AG04450 (cell line): ENCODE data around the gene ADAMTS6. TPM values are rescaled to one million over a fixed set of nuclear protein-coding genes. Genes with fewer than 3 reads are reported as not detected.

Experiments
- CTCF ChIA-PET: fragments of 300-600, 350-600 bp; formaldehyde crosslinking; extraction: SDS; loops from one replicate; lab custom pipeline; 2022; ENCODE audit warnings: antibody characterized with exemption, inconsistent platforms; lab: Charles Lee
- POLR2A ChIA-PET: fragments of 350-600 bp; formaldehyde crosslinking; extraction: SDS; loops from one replicate; lab custom pipeline; 2021; ENCODE audit warnings: antibody characterized with exemption, inconsistent platforms; lab: Yijun Ruan, JAX
- DNase-seq: peaks from one replicate; pipeline ENCODE4 v3.0.0-alpha.2; 2011; ENCODE audit warnings: low read depth, low spot score
- H3K27ac ChIP-seq: one replicate; pipeline ENCODE4 v1.5.1; 2012; ENCODE audit warnings: low read depth, low read length, control low read depth
- H3K27me3 ChIP-seq: one replicate; pipeline ENCODE4 v1.6.0; 2012; ENCODE audit warnings: low read length; ENCODE audit not compliant: control insufficient read depth, insufficient read depth
- H3K4me3 ChIP-seq: 2 replicates; pipeline ENCODE4 v1.5.1; 2011; ENCODE audit warnings: mild to moderate bottlenecking, low read depth, low read length, control low read depth
- H3K9me3 ChIP-seq: 2 replicates; pipeline ENCODE4 v1.5.1; 2012; ENCODE audit warnings: low read length; ENCODE audit not compliant: control insufficient read depth, insufficient read depth
- polyA plus RNA-seq: library from polyadenylated mRNA; depleted of rRNA; stranded (reverse); fragments of >200 nt; gene quantifications from 2 replicates; pipeline ENCODE4 v1.2.3, GENCODE V29; 2011
- TF ChIP-seq, protein P1 (sequence below): IDR thresholded peaks from 2 replicates; pipeline ENCODE4 v1.5.1; 2011; ENCODE audit warnings: low read depth, low read length, control low read depth, inconsistent platforms

Gene ADAMTS6
- polyA plus RNA-seq, 1 experiment: 22.5 TPM

DNA sequence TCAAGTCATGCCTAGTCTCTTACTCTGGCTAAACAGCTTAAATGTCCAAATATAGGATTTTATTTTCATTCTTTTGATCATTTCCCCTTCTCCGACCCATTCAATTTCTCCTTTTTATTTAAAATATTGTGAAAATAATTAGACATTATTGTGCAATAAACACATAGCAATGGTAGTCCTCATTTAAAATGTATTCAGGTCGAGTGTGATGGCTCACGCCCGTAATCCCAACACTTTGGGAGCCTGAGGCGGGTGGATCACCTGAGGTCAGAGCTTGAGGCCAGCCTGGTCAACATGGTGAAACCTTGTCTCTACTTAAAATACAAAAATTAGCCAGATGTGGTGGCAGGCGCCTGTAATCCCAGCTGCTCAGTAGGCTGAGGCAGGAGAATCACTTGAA, 26.7 kb downstream of the ADAMTS6 start:
- no peak overlapping the region for H3K4me3 ChIP-seq
- no peak overlapping the region for H3K27ac ChIP-seq
- H3K9me3 ChIP-seq: no peaks in the 10 kb centered on the region
- TF ChIP-seq, protein P1, sequence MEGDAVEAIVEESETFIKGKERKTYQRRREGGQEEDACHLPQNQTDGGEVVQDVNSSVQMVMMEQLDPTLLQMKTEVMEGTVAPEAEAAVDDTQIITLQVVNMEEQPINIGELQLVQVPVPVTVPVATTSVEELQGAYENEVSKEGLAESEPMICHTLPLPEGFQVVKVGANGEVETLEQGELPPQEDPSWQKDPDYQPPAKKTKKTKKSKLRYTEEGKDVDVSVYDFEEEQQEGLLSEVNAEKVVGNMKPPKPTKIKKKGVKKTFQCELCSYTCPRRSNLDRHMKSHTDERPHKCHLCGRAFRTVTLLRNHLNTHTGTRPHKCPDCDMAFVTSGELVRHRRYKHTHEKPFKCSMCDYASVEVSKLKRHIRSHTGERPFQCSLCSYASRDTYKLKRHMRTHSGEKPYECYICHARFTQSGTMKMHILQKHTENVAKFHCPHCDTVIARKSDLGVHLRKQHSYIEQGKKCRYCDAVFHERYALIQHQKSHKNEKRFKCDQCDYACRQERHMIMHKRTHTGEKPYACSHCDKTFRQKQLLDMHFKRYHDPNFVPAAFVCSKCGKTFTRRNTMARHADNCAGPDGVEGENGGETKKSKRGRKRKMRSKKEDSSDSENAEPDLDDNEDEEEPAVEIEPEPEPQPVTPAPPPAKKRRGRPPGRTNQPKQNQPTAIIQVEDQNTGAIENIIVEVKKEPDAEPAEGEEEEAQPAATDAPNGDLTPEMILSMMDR: no peak
- POLR2A ChIA-PET: no interaction called here
- H3K27me3 ChIP-seq: no peaks in the 10 kb centered on the region
- CTCF ChIA-PET: no interaction called here
- DNase-seq: no peak

DNA sequence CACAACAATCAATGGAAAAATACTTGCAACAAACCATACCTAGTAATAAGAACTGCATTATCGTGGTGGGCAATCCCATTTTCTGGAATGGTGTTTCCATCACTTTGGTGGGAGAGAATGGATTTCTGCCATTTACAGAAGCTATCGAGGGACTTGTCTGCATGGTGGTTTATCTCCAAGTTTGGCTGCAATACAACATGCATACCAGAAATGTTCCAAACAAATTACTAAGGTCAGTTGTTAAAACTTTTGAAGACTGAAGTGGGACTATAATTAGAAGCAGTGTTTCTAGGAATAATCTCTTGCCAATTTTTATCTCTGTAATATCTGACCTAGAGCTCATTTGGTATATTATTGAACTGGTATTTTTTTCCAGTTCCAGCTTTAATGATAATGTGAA, 30.3 kb downstream of the ADAMTS6 start:
- ChIA-PET CTCF (no interaction called here), POLR2A (no interaction called here)
- TF ChIP-seq, protein P1: no peak
- Histone ChIP-seq H3K9me3 (no peaks in the 10 kb centered on the region), H3K27me3 (no peaks in the 10 kb centered on the region), H3K27ac (no peak overlapping the region), H3K4me3 (no peak overlapping the region)
- DNase-seq: no peak

DNA sequence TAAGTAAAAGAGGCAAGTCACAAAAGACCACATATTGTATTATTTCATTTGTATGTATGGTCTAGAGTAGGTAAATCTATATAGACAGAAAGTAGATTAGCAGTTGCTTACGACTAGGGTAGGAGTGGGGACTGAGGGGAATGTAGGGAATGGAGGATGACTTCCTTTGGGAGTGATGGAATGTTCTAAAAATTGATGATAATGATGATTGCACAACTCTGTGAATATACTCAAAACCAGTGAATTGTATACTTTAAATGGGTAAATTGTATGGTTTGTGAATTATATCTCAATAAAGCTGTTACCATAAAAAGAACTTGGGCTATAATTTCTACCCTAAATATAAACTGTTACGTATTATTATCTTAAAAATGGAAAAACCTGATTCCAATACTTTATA, 35.0 kb downstream of the ADAMTS6 start:
- CTCF ChIA-PET: no interaction called here

DNA sequence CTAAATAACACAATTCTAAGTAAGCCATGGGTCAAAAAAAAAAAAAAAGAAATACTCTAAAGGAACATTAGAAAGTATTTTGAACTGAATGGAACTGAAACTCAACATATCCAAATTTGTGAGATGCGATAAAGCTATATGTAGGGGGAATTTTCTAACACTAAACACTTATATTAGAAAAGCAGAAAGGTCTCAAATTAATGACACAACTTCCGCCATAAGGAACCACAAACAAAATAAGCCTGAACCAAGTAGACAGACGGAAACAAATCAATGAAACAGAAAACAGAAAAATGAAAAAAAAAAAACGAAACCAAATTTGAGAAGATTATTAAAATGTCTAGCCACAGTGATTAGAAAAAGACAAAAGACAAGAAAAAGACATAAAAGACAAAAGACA, 39.9 kb downstream of the ADAMTS6 start:
- Histone ChIP-seq H3K27ac (no peak overlapping the region), H3K9me3 (no peaks in the 10 kb centered on the region), H3K4me3 (no peak overlapping the region), H3K27me3 (no peaks in the 10 kb centered on the region)
- POLR2A ChIA-PET: no interaction called here
- DNase-seq: no peak
- TF ChIP-seq, protein P1: no peak
- CTCF ChIA-PET: interaction anchor here (0.6 kb wide), 1 partner anchor 491 kb away, joined by 3 read pairs; no protein-coding TSS in a partner anchor

More for the DNA sequence above, 35.0 kb downstream of the ADAMTS6 start:
- Histone ChIP-seq H3K9me3 (no peaks in the 10 kb centered on the region), H3K27me3 (no peaks in the 10 kb centered on the region), H3K27ac (no peak overlapping the region), H3K4me3 (no peak overlapping the region)
- DNase-seq: no peak
- POLR2A ChIA-PET: no interaction called here
- TF ChIP-seq, protein P1: no peak

DNA sequence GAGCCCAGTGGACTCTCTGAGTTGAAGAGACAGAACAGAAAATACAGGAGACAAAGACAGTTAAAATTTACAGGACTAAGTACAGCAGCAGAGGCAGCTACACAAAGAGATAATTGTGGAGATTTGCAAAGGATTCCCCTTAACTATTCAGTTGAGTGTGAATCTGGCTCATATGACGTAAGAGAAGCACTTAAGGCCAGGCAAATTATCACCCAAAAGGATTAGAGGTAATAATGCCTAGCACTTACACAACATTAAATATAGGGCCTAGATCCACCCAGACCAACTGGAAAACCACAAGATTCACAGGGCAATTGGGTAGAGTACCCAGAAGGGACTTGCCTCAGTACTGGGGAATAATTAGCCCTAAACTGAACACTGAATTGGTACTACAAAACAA, 41.3 kb downstream of the ADAMTS6 start:
- TF ChIP-seq, protein P1: no peak
- Histone ChIP-seq H3K27ac (no peak overlapping the region), H3K4me3 (no peak overlapping the region), H3K9me3 (no peaks in the 10 kb centered on the region), H3K27me3 (no peaks in the 10 kb centered on the region)
- CTCF ChIA-PET: no interaction called here
- POLR2A ChIA-PET: no interaction called here
- no peak for DNase-seq
